Measurements from ENCODE around the gene WDR91.

WDR91 gene

GRCh38 chr7:135197906-135198655, 13.2 kb downstream of the WDR91 start:
- no peak for DNase-seq (ENCODE audit: low spot score)

- DNase-seq (ENCODE audit: low spot score) = no peak
Observed at GRCh38 chr7:135197343-135197742, 14.0 kb downstream of the WDR91 start.

GRCh38 chr7:135195968-135196629, 15.2 kb downstream of the WDR91 start:
- DNase-seq (ENCODE audit: low spot score) = no peak

GRCh38 chr7:135195156-135195555, 16.2 kb downstream of the WDR91 start:
- no peak for DNase-seq (ENCODE audit: low spot score)

- no peak for DNase-seq (ENCODE audit: low spot score)
Observed at GRCh38 chr7:135194494-135195095, 16.7 kb downstream of the WDR91 start.

- no peak for DNase-seq (ENCODE audit: low spot score)
Observed at GRCh38 chr7:135193615-135194081, 17.7 kb downstream of the WDR91 start.

GRCh38 chr7:135192914-135193536, 18.3 kb downstream of the WDR91 start:
- DNase-seq (ENCODE audit: low spot score) = no peak

- DNase-seq (ENCODE audit: low spot score) = no peak
Observed at GRCh38 chr7:135190703-135191102, 20.6 kb downstream of the WDR91 start.

- no peak for DNase-seq (ENCODE audit: low spot score)
Observed at GRCh38 chr7:135189961-135190360, 21.4 kb downstream of the WDR91 start.

- no peak for DNase-seq (ENCODE audit: low spot score)
Observed at GRCh38 chr7:135189221-135189662, 22.1 kb downstream of the WDR91 start.

GRCh38 chr7:135188298-135188984, 22.9 kb downstream of the WDR91 start:
- no peak for DNase-seq (ENCODE audit: low spot score)

- no peak for DNase-seq (ENCODE audit: low spot score)
Observed at GRCh38 chr7:135186841-135187253, 24.5 kb downstream of the WDR91 start.

- no peak for DNase-seq (ENCODE audit: low spot score)
Observed at GRCh38 chr7:135186261-135186540, 25.1 kb downstream of the WDR91 start.

- DNase-seq (ENCODE audit: low spot score) = no peak
Observed at GRCh38 chr7:135185471-135186260, 25.7 kb downstream of the WDR91 start.

GRCh38 chr7:135184254-135184841, 27.0 kb downstream of the WDR91 start:
- DNase-seq (ENCODE audit: low spot score) = no peak

GRCh38 chr7:135183478-135183877, 27.8 kb downstream of the WDR91 start:
- no peak for DNase-seq (ENCODE audit: low spot score)

GRCh38 chr7:135181929-135182678, 29.2 kb downstream of the WDR91 start:
- no peak for DNase-seq (ENCODE audit: low spot score)

GRCh38 chr7:135181261-135181928, 29.9 kb downstream of the WDR91 start:
- DNase-seq (ENCODE audit: low spot score) = no peak

- DNase-seq (ENCODE audit: low spot score) = no peak
Observed at GRCh38 chr7:135180122-135180521, 31.2 kb downstream of the WDR91 start.

Data from kidney capillary endothelial cell (primary cell).